ENCODE measurements around the gene FAM81B.
A peak's percentile ranks its signal among the peaks of the same experiment; 100 is the strongest.
"Not testable (repeated sequence)": the region's sequence is repeated elsewhere in the genome, so short reads cannot be mapped to it uniquely, and the experiment has no call there.

FAM81B gene, protein sequence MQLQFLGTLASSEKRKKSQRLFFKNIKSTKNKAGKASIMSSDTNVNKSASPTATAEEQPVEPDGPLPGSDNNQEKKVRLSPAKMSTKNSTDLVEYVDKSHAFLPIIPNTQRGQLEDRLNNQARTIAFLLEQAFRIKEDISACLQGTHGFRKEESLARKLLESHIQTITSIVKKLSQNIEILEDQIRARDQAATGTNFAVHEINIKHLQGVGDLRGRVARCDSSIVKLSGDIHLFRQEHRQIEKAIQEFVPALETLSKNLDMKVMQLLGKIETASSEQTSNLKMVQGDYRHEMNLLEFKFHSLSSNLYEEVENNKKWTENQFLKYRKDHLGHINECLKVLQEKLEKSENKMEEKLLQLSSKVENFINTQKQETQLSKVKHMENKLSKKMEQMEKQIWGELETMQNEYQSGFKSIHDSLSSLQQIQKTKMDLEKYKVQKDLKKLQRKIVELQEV

GRCh38 chr5:95390812-95391492 is at the start of gene FAM81B:
Gene FAM81B (plus strand): TSS chr5:95391366. CDS start chr5:95391390, 24 bp downstream.
- DNase-seq, result no peak

- DNase-seq, result not testable (repeated sequence)
Observed at GRCh38 chr5:95341444-95341843, 49.7 kb upstream of the FAM81B start.

- peak; percentile 10 to 63 for DNase-seq
Observed at GRCh38 chr5:95347506-95348120, 43.6 kb upstream of the FAM81B start.

DNA sequence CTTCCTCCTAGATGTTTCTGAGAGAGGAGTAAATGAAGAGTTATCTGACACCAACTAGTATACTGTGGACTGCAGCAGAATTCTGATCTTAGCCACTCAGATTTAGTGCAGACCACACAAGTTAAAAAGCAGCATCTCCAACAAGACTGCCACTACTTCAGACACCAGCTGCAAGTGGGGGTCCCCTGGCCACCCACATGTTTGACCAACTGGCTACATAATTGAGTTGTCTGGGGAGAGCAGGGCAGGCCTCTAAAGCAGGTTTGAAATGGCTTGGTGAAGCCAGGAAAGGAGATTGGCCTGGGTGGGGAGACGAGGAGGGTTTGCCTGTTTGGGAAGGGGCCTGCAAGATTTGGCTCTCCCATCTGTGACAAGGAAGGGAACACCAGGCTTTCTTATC is 40.5 kb upstream of the FAM81B start:
- no peak for DNase-seq

- no peak for DNase-seq
Observed at GRCh38 chr5:95352691-95353090, 38.5 kb upstream of the FAM81B start.

- no peak for DNase-seq
Observed at GRCh38 chr5:95358320-95358719, 32.8 kb upstream of the FAM81B start.

DNA sequence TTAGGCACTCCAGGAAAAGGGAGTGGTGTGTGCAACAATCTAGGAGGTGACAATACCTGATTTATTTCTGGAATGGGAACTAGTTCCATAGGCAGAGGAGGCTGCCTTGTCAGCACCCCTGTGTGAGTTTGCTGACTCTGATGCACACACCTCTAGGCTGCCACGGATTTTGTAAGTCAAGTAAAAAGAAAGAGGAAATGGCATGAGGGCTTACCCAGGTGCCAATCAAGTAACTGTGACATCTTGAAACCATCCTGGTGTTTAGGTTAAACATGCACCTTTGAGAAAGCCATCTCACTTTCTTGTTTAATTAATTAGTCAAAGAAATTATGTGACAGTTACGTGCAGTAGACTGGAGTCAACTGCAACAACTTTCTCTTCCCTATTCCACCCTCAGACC is 32.3 kb upstream of the FAM81B start:
- no peak for DNase-seq

- not testable (repeated sequence) for DNase-seq
Observed at GRCh38 chr5:95360667-95361066, 30.5 kb upstream of the FAM81B start.

DNA sequence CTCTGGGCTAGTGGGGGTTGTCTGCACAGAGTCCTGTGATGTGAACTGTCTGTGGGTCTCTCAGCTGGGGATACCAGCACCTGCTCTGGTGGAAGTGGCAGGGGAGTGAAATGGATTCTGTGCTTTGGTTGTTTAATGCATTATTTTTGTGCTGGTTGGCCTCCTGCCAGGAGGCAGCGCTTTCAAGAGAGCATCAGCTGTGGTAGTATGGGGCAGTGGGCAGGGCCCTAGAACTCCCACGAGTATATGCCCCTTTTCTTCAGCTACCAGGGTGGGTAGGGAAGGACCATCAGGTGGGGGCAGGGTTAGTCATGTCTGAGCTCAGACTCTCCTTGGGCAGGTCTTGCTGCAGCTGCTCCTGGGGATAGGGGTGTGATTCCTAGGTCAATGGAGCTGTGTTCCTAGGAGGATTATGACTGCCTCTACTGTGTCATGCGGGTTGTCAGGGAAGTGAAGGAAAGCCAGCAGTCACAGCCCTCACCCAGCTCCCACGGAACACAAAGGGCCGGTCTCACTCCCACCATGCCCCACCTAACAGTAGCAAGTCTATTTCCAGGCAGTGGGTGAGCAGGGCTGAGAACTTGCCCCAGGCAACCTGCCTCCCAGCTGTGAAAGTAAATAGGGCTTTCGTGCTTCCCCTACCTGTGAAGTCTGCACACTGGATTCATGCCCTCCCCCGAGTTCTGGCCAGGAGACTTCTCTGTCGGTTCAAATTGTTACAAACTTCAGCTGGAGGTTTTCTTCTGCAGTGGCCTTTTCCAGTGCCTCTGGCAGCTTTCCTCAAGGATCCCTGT is 25.7 kb upstream of the FAM81B start:
- DNase-seq, result no peak

DNA sequence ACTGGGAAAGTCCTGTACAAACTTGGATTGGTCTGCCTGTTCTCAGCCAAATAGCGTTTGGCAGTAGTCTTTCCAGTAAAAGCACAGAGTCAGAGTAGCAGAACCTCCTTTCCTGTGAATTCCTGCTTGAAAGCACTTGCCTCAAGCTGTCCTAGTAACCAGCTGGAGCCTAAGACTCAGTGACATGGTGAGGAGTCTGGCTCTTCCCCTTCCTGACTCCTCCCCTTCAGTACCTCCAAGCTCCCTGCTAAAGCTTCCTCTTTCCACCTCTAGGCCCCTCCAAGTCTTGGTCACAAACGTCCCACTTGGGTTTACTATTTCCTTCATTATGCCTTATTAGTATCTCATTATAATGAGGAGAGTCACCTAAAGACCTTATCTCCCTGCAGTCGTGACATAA is 21.4 kb upstream of the FAM81B start:
- no peak for DNase-seq

DNA sequence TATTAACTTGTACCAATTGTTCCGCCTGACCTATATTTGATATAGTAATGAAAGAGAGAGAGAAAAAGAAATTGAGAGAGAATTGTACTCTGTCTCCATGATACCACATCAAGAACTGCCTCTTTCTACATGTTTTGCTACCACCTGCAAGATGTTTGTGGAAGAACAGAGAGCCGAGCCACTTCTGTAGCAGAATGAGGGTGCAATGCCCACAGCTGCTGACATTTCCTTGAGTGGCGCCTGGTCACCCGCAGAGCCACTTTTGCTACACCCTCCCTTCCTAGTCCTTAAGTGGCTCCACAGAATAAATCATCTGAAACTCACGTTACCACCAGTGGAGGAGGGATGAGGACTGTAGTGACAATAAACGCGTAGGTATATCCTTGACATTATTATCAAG is 17.1 kb upstream of the FAM81B start:
- DNase-seq, result no peak

DNA sequence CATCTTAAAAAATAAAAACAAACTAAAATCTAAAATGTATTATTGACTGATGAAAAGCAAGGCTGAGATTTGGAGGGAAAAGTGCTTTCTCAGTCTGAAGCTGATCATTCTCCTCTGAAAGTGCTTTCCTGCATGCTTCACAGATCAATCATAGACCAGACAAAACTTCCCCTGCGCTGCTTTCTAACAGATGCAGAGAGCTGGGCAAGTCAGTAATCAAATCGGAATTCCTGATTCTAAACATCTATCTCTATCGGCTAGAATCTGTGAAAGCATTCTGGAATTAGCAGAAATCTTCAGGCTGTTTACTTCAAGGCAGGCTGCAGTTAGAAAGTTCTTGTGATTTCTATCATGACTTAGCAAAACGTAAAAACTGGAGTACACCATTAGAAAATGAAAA is 15.6 kb upstream of the FAM81B start:
- DNase-seq, result no peak

GRCh38 chr5:95379133-95379532 is 12.0 kb upstream of the FAM81B start:
- no peak for DNase-seq

DNA sequence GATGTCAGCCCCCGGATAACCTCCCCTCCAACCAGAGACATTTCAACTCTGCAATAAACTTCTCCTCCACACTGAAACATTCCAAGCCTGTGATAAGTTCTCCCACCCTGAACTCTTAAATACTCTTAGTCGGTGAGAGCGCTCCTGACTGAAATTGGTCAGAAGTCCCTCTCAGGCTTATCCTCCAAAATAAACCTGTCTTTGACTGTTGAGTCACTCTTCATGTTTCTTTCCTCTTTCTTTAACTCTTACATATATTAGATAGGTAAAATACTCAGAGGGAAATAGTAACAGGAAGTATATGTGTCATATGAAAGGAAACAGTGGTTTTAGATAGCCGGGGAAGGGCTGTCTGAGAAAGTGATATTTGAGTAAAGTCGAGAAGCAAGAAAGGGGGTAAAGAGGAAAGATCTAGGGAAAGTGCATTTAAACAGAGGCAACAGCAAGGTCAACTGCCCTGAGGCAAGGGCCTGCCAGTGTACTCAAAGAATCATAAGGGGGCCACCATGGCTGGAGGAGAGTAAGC is 11.0 kb upstream of the FAM81B start:
- no peak for DNase-seq

GRCh38 chr5:95382801-95383200 is 8.4 kb upstream of the FAM81B start:
- peak; percentile 47 to 79 for DNase-seq

- DNase-seq, result no peak
Observed at GRCh38 chr5:95384485-95385213, 6.5 kb upstream of the FAM81B start.

DNA sequence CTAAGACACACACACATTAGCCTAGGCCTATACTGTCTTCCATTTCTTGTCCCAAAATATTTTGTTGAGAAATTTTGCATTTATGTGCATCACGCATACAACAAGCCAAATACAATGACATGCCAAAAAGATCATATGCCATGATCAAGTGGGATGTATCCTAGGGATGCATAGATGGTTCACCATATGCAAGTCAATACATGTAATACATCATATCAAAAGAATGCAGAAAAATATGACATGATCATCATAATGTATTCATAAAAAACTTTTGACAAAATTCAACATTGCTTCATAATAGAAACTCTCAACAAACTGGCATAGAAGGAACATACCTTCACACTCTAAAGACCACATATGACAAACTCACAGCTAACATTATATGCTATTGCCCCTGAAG is 5.8 kb upstream of the FAM81B start:
- DNase-seq, result no peak

GRCh38 chr5:95391965-95392364 is 799 bp downstream of the FAM81B start:
- DNase-seq, result not testable (repeated sequence)

- DNase-seq, result no peak
Observed at GRCh38 chr5:95392593-95393182, 1.5 kb downstream of the FAM81B start.

- no peak for DNase-seq
Observed at GRCh38 chr5:95393279-95393678, 2.1 kb downstream of the FAM81B start.

GRCh38 chr5:95398989-95399388 is 7.8 kb downstream of the FAM81B start:
- no peak for DNase-seq

DNA sequence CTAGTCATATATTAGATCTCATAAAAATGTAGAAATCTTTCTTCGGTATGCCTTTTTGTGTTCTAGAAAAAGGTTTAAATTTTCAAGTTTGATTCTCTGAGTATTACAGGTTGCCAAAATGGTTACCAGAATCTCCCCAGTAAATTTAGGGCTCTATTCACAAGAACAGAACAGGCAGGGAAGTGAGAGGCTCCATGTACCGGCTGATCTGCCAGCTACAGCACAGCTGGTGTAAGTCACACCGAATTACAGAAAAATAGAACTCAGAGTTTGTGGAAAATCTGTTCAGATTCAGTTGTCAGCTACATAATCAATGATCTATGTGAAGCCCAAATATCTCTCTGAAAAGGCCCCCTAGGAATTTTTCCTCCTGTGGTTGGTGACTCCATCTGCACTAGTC is 10.5 kb downstream of the FAM81B start:
- DNase-seq, result no peak
